Tibial nerve (tissue), 3 donors: ENCODE results near the gene PTGDR2.

Experiments used
- POLR2A ChIP-seq, 2 donors: fragments of 450-650 bp; IDR thresholded peaks; one replicate each; pipeline ENCODE4 v1.6.1; 2017; ENCODE audit warnings: antibody characterized with exemption in 2 of 2, mild to moderate bottlenecking in 2 of 2, moderate library complexity in 2 of 2
- TF ChIP-seq, protein P1 (sequence below), 5 experiments: fragments of 200-600 bp in 3 of 5; fragments of 450-650 bp in 2 of 5; sonication (generic) in 3 of 5; IDR thresholded peaks; one replicate each; pipeline ENCODE4 v1.5.1; 2016 to 2019; ENCODE audit warnings: antibody characterized with exemption in 5 of 5, mild to moderate bottlenecking in 3 of 5, moderate library complexity in 2 of 5

DNA sequence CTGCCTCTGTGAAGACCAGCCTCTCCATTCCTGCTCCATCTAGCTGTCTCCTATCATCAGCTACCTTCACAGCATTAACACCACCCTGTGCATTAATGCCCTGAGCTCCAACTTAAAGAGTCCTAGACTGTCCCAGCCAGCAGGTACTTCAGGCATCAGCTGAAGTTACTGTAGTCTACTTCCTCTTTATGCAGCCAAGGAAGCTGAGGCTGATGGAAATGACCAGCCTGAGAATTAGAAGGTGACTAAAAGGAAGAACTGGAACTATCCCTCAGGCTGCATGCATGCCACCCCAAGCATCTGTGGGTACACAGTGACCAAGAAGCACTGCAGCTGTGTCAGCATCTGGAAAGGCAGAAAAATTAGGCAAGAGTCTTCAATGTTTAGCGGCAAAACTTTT is 42.4 kb downstream of the PTGDR2 start:
- TF ChIP-seq, protein P1, sequence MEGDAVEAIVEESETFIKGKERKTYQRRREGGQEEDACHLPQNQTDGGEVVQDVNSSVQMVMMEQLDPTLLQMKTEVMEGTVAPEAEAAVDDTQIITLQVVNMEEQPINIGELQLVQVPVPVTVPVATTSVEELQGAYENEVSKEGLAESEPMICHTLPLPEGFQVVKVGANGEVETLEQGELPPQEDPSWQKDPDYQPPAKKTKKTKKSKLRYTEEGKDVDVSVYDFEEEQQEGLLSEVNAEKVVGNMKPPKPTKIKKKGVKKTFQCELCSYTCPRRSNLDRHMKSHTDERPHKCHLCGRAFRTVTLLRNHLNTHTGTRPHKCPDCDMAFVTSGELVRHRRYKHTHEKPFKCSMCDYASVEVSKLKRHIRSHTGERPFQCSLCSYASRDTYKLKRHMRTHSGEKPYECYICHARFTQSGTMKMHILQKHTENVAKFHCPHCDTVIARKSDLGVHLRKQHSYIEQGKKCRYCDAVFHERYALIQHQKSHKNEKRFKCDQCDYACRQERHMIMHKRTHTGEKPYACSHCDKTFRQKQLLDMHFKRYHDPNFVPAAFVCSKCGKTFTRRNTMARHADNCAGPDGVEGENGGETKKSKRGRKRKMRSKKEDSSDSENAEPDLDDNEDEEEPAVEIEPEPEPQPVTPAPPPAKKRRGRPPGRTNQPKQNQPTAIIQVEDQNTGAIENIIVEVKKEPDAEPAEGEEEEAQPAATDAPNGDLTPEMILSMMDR (IDR thresholded peaks at IDR 0.05), result no peak
- TF ChIP-seq POLR2A (IDR thresholded peaks at IDR 0.05), result no peak
